ENCODE data around the gene MSRB3.

MSRB3 gene

GRCh38 chr12:65343801-65344200, 65.3 kb downstream of the MSRB3 start:
- TF ChIP-seq CTCF (IDR thresholded peaks at IDR 0.05), result no peak
- Histone ChIP-seq H3K4me3 (no peak overlapping the region), H3K27ac (no peak overlapping the region)
- no peak for DNase-seq (ENCODE audit: low spot score)

GRCh38 chr12:65355461-65355860, 77.0 kb downstream of the MSRB3 start:
- H3K4me3 ChIP-seq, result no peak overlapping the region
- no peak for DNase-seq (ENCODE audit: low spot score)
- no peak for TF ChIP-seq CTCF (IDR thresholded peaks at IDR 0.05)
- no peak overlapping the region for H3K27ac ChIP-seq

GRCh38 chr12:65362234-65363031, 84.0 kb downstream of the MSRB3 start:
- Histone ChIP-seq H3K27ac (no peak overlapping the region), H3K4me3 (no peak overlapping the region)
- DNase-seq (ENCODE audit: low spot score), result no peak
- no peak for TF ChIP-seq CTCF (IDR thresholded peaks at IDR 0.05)

GRCh38 chr12:65364046-65364445, 85.6 kb downstream of the MSRB3 start:
- no peak for TF ChIP-seq CTCF (IDR thresholded peaks at IDR 0.05)
- no peak for DNase-seq (ENCODE audit: low spot score)
- H3K4me3 ChIP-seq, result no peak overlapping the region
- peak overlapping the region in 1 of 2 donors; percentile 43 for H3K27ac ChIP-seq

- DNase-seq (ENCODE audit: low spot score), result no peak
- Histone ChIP-seq H3K4me3 (no peak overlapping the region), H3K27ac (no peak overlapping the region)
- no peak for TF ChIP-seq CTCF (IDR thresholded peaks at IDR 0.05)
Measured at GRCh38 chr12:65367396-65367795, 88.9 kb downstream of the MSRB3 start.

GRCh38 chr12:65368055-65368454, 89.6 kb downstream of the MSRB3 start:
- no peak overlapping the region for H3K27ac ChIP-seq
- no peak overlapping the region for H3K4me3 ChIP-seq
- DNase-seq (ENCODE audit: low spot score), result no peak
- no peak for TF ChIP-seq CTCF (IDR thresholded peaks at IDR 0.05)

GRCh38 chr12:65372574-65372973, 94.1 kb downstream of the MSRB3 start:
- Histone ChIP-seq H3K4me3 (no peak overlapping the region), H3K27ac (no peak overlapping the region)
- DNase-seq (ENCODE audit: low spot score), result no peak
- no peak for TF ChIP-seq CTCF (IDR thresholded peaks at IDR 0.05)

Measured in coronary artery (tissue), 2 donors.